Measurements from ENCODE around the gene KCNJ10.

GRCh38 chr1:159983681-159984080, 86.3 kb downstream of the KCNJ10 start:
- TF ChIP-seq TCF7L2 (IDR thresholded peaks at IDR 0.05; ENCODE audit: low read depth, low read length) (no peak), POLR2AphosphoS5 (IDR thresholded peaks at IDR 0.05; ENCODE audit: low read depth, low read length) (no peak)
